Osteocyte (in vitro differentiated cells): Measurements from ENCODE around the gene KCNN2. TPM values are rescaled to one million over a fixed set of nuclear protein-coding genes. Genes with fewer than 3 reads are reported as not detected.

ENCODE experiments used
- DNase-seq: peaks from one replicate; pipeline ENCODE4 v3.0.0; 2021; ENCODE audit warnings: mixed read lengths; ENCODE audit not compliant: unreplicated experiment; ENCODE audit errors: extremely low spot score
- H3K27ac Mint-ChIP-seq: one replicate; pipeline ENCODE4 v1.8.0; 2021; ENCODE audit warnings: mild to moderate bottlenecking, mixed read lengths; ENCODE audit not compliant: unreplicated experiment
- H3K27me3 Mint-ChIP-seq: one replicate; pipeline ENCODE4 v1.8.0; 2021; ENCODE audit warnings: mixed read lengths; ENCODE audit not compliant: unreplicated experiment
- H3K36me3 Mint-ChIP-seq: one replicate; pipeline ENCODE4 v1.8.0; 2021; ENCODE audit warnings: mixed read lengths; ENCODE audit not compliant: unreplicated experiment
- H3K4me1 Mint-ChIP-seq: one replicate; pipeline ENCODE4 v1.8.0; 2021; ENCODE audit warnings: mixed read lengths; ENCODE audit not compliant: unreplicated experiment
- H3K4me3 Mint-ChIP-seq: one replicate; pipeline ENCODE4 v1.8.0; 2021; ENCODE audit warnings: mild to moderate bottlenecking, moderate library complexity, mixed read lengths; ENCODE audit not compliant: unreplicated experiment
- H3K9me3 Mint-ChIP-seq: one replicate; pipeline ENCODE4 v1.8.0; 2021; ENCODE audit warnings: mixed read lengths; ENCODE audit not compliant: unreplicated experiment
- long read RNA-seq: library from polyadenylated mRNA; unstranded; transcript quantifications from one replicate; pipeline ENCODE4 v2.0.0, GENCODE V29; 2021
- total RNA-seq: library from RNA; stranded (reverse); gene quantifications from 2 replicates; pipeline ENCODE4 v1.2.1, GENCODE V29; 2021
- TF ChIP-seq, protein P1 (sequence below): fragments of 200-600 bp; sonication (generic); IDR thresholded peaks from 2 replicates; pipeline ENCODE4 v1.5.0; 2021; ENCODE audit warnings: antibody characterized with exemption, mild to moderate bottlenecking, moderate library complexity

Gene KCNN2
- 0.08 and 0.24 TPM in 2 replicates for total RNA-seq
- long read RNA-seq: 0 reads

DNA sequence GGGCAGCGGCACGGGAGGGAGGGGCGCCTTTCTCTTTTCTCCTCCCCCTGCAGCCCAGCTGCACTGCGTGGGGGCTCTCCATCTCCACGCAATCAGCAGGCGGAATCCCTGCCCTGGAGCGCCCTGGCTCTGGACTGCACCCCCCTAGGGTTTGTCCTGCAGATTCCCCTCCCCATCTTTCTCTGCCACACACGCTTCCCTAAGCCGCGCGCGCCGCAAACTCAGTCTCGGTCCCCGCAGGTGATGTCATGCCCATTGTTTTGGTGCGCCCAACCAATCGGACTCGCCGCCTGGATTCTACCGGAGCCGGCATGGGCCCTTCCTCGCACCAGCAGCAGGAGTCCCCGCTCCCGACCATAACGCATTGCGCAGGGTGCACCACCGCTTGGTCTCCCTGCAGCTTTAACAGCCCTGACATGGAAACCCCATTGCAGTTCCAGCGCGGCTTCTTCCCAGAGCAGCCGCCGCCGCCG, at the start of gene KCNN2:
TSS of gene KCNN2 (plus strand) at position 347 of the 473 bp plus-strand sequence. CDS start at position 417, 70 bp downstream.
- DNase-seq: peak; percentile 91
- Mint-ChIP-seq H3K4me3 (peak within 1 kb of the TSS; percentile 87), H3K27me3 (peaks cover 63% of the 10 kb centered on the region), H3K36me3 (no peaks in the 10 kb centered on the region), H3K4me1 (peaks cover 24% of the 10 kb centered on the region), H3K9me3 (no peaks in the 10 kb centered on the region), H3K27ac (no peak within 1 kb of the TSS)
- TF ChIP-seq, protein P1, sequence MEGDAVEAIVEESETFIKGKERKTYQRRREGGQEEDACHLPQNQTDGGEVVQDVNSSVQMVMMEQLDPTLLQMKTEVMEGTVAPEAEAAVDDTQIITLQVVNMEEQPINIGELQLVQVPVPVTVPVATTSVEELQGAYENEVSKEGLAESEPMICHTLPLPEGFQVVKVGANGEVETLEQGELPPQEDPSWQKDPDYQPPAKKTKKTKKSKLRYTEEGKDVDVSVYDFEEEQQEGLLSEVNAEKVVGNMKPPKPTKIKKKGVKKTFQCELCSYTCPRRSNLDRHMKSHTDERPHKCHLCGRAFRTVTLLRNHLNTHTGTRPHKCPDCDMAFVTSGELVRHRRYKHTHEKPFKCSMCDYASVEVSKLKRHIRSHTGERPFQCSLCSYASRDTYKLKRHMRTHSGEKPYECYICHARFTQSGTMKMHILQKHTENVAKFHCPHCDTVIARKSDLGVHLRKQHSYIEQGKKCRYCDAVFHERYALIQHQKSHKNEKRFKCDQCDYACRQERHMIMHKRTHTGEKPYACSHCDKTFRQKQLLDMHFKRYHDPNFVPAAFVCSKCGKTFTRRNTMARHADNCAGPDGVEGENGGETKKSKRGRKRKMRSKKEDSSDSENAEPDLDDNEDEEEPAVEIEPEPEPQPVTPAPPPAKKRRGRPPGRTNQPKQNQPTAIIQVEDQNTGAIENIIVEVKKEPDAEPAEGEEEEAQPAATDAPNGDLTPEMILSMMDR: no peak

- H3K27me3 Mint-ChIP-seq: no peaks in the 10 kb centered on the region
- no peaks in the 10 kb centered on the region for H3K36me3 Mint-ChIP-seq
- no peak overlapping the region for H3K27ac Mint-ChIP-seq
- peaks cover 7% of the 10 kb centered on the region for H3K4me1 Mint-ChIP-seq
- H3K4me3 Mint-ChIP-seq: no peak overlapping the region
- DNase-seq: no peak
- TF ChIP-seq, protein P1: no peak
- no peaks in the 10 kb centered on the region for H3K9me3 Mint-ChIP-seq
These were observed 49.2 kb upstream of the KCNN2 start for GRCh38 chr5:114312658-114313057.

DNA sequence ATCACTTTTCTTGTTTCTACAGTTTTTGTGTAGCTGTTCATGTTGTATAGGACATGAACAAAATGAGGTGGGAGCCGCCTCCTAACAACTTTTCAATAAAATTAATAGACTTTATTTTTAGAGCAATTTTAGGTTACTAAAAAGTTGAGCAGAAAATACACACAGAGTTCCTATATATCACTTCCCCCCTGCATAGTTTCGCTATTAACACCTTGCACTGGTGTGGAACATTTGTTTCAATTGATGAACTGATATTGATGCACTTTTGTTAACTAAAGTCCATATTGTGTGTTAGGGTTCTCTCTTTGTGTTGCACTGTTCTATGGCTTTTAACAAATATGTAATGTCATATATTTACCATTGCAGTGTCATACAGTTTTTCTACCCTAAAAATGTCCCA, 47.8 kb upstream of the KCNN2 start:
- Mint-ChIP-seq H3K4me1 (peaks cover 7% of the 10 kb centered on the region), H3K9me3 (no peaks in the 10 kb centered on the region), H3K27me3 (no peaks in the 10 kb centered on the region), H3K27ac (no peak overlapping the region), H3K36me3 (no peaks in the 10 kb centered on the region), H3K4me3 (no peak overlapping the region)
- TF ChIP-seq, protein P1: no peak
- DNase-seq: no peak

DNA sequence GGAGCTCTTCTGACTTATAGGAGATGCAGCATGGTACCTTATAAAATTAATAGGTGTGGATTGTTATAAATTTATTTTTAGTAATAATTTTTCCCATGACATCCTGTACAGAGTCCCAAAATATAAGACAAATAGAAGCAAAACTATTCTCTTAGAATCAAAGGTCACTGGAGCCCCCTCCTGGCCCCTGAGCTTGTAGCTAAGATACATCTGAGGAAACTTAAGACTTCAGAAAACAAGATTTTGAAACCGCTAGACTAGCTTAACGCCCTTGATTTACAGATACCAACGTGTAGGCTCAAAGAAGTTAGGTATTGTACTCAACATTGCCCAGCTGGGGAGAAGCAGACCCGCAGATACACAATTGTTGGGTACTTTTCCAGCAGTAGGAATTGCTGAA, 45.7 kb upstream of the KCNN2 start:
- H3K27ac Mint-ChIP-seq: no peak overlapping the region
- DNase-seq: no peak
- H3K27me3 Mint-ChIP-seq: no peaks in the 10 kb centered on the region
- H3K9me3 Mint-ChIP-seq: no peaks in the 10 kb centered on the region
- H3K36me3 Mint-ChIP-seq: no peaks in the 10 kb centered on the region
- TF ChIP-seq, protein P1: peak; percentile 21
- peaks cover 13% of the 10 kb centered on the region for H3K4me1 Mint-ChIP-seq
- no peak overlapping the region for H3K4me3 Mint-ChIP-seq

- no peaks in the 10 kb centered on the region for H3K27me3 Mint-ChIP-seq
- H3K9me3 Mint-ChIP-seq: no peaks in the 10 kb centered on the region
- no peaks in the 10 kb centered on the region for H3K36me3 Mint-ChIP-seq
- TF ChIP-seq, protein P1: no peak
- no peak overlapping the region for H3K27ac Mint-ChIP-seq
- H3K4me1 Mint-ChIP-seq: peaks cover 9% of the 10 kb centered on the region
- no peak overlapping the region for H3K4me3 Mint-ChIP-seq
- no peak for DNase-seq
These were observed 44.1 kb upstream of the KCNN2 start for GRCh38 chr5:114317751-114318150.
